AG20443 (cell line): ENCODE measurements around the gene MYOZ1.
"Not testable (repeated sequence)": the region's sequence is repeated elsewhere in the genome, so short reads cannot be mapped to it uniquely, and the experiment has no call there.

Experiments used
- DNase-seq: peaks from one replicate; pipeline ENCODE4 v3.0.0; 2012; ENCODE audit warnings: low spot score, mixed read lengths

MYOZ1 gene, protein sequence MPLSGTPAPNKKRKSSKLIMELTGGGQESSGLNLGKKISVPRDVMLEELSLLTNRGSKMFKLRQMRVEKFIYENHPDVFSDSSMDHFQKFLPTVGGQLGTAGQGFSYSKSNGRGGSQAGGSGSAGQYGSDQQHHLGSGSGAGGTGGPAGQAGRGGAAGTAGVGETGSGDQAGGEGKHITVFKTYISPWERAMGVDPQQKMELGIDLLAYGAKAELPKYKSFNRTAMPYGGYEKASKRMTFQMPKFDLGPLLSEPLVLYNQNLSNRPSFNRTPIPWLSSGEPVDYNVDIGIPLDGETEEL

DNA sequence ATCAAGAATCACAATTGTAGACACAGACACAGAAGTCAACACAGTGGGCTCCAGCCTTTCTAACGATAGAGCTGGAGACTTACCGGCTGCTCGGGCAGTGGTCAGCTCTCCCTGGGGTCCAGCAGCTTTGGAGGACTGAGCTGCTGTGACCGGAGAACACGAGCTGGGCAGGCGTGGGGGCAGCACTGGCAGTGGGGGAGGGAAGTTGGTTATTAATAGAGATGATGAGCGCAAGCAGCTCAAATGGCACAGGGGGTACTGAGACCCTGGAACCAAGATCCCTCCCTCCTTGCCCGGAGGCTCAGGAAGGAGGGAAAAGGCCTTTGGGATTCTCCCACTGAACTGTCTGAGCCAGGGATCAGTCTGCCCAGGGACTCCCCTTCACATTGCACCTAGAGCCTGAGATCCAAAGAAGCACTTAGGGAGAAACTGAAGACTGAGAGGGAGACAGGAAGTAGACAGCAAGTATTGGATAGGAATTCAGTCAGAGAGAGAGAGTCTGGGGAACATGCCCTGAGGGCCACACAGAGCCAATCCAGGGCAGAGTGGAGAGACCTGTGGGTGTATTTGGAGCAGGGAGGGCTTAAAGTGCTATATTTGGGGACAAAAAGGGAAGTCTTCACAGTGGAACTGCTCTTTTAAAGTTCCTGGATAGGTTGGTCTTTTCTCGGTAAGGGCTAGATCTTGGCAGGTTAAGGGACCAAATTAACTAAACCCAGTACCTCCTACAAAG lies at the start of gene MYOZ1:
TSS of gene MYOZ1 (minus strand) at position 147 of the 733 bp plus-strand sequence. CDS start 1,457 bp downstream, outside the sequence.
- peak; percentile 61 for DNase-seq

DNA sequence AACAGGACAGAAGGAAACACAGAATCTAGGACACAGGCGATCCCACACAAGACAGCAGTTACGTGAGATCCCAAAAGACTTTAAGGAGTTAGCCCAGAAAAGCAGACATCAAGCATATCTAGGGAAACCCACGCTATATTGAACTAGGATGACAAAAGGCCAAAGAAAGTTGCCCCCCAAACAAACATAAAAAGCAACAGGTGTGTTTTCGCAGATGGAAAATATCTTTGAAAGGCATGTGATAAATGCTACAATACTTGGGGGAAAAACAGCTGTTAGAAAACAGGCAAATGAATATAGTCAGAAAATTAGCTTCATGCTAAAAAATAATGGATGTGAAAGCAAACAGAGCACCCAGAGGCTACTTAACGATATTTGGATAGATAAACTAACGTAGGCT lies 49.5 kb upstream of the MYOZ1 start:
- not testable (repeated sequence) for DNase-seq

- DNase-seq, result not testable (repeated sequence)
These were observed 48.3 kb upstream of the MYOZ1 start for GRCh38 chr10:73689596-73689995.

- not testable (repeated sequence) for DNase-seq
These were observed 46.4 kb upstream of the MYOZ1 start for GRCh38 chr10:73687641-73688040.

- not testable (repeated sequence) for DNase-seq
These were observed 33.3 kb upstream of the MYOZ1 start for GRCh38 chr10:73674546-73674945.

GRCh38 chr10:73668378-73668777 lies 27.1 kb upstream of the MYOZ1 start:
- DNase-seq, result not testable (repeated sequence)

GRCh38 chr10:73666153-73666809 lies 25.0 kb upstream of the MYOZ1 start:
- DNase-seq, result peak; percentile 51

DNA sequence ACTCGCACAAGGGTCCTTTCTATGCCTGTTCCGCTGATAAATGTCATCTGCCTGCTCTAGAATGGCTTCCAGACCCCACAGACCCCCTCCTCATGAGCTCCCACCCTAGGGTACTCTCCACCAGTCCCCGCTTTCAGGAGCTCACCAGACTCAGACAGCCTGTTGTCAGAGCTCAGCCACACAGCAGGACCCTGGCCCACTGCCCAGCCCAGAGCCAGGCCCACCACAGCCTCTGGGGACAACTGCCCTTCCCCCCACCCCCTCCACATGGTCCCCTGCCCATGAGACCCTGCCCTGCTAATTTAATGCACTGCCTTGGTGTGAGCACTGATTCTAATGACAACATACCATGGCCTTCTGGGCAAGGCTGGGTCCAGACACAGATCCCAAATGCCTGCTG lies 24.3 kb upstream of the MYOZ1 start:
- not testable (repeated sequence) for DNase-seq

DNA sequence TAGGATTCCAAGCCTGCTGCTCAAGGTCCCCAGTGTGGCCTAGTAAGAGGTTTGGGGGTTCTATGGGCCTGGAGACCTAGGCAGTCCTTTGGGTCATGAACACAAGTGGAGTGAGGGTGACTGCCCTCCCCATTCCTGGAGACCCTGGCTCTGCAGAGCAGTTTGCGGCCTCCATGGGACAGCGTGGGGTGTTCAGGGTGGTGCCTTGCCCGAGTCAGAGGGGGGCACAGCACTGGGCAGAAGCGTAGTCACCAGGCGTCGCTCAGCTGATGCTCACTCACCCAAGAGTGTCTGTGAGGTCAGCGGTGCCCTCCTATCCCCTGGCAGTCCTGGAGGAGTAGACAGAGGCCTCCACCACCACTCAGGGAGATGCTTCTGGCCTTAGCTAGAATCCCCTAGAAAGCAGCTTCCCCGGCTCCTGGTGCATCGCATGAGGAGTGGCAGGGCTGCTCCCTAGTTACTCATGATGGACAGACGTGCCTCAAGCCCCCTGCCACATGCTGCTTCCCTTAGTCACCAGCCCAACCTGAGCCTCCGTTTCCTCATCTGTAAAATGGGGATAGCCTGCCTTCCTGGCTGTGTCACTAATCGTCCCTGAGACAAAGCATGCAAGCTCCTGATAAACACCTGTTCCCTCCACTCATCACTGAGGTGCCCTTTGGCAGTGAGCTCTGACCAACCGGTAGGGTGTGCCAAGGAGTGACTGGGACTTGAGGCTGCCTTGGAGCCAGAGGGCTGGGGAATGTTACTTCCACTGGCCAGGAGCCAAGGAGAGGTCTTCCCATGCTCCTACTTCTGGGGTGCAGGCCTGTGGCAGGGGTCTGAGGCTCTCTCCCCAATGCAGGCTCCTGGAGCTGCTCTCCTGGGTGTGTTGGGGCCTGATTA lies 23.1 kb upstream of the MYOZ1 start:
- DNase-seq, result not testable (repeated sequence)

DNA sequence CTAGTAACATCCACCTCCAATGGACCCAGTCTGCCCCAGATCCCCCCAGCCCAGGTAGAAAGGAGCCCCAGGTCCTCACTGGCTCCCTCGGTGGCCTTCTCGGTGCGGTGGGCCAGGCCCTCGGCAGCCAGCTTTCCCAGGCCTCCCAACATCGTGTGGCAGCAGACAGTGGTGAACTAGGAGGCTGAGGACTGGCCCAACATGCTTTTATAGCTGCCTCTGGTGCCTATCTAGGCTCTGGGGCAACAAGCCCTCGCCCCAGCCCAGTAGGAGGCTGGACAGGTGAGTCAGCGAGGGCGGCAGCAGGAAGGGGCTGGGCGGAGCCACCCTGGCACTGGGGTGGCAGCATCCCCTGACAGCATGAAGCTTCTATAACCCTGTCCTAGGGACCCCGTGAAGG lies 22.3 kb upstream of the MYOZ1 start:
- DNase-seq, result not testable (repeated sequence)

- not testable (repeated sequence) for DNase-seq
These were observed 21.4 kb upstream of the MYOZ1 start for GRCh38 chr10:73662705-73663104.

GRCh38 chr10:73655990-73656298 lies 14.7 kb upstream of the MYOZ1 start, which contains the start of gene SYNPO2L:
Gene SYNPO2L, minus strand, starts transcription at chr10:73656029. Its CDS starts 107 bp downstream, at chr10:73655922.
- no peak for DNase-seq

DNA sequence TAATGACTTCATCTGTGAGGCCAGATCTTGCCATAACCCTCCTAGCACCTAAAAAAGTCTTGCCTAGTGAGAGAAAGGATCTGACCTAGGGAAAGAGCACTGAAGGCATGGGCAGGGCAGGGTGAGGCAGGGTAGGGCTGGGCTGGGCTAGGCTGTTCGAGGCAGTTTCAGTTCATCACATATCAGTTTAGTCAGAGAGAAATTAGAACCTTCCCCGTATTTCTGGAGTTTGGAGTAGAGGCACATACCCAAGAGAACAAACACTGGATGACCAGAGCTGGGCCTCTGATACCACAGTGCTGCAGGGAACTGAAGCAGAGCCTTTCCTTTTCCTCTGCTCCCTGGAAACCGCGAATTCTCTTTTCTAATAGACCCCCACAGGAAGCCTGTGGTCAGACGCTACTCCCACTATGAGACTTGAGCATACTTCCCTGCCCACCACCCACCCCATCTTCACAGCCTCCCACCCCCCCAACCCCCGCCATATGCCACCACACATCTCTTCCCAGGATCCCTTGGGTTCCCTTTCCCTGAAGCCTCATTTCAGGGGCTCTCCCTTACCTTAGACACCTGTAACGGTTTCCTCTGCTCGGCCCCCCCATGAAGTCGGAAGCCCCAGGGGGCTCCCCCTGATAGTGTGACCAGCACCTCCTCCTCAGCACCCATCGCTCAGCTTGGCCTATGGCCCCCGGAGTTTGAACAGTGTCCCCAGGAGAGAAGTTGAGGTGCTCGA lies 14.1 kb upstream of the MYOZ1 start:
- no peak for DNase-seq

- no peak for DNase-seq
These were observed 12.4 kb upstream of the MYOZ1 start for GRCh38 chr10:73653701-73654100.

DNA sequence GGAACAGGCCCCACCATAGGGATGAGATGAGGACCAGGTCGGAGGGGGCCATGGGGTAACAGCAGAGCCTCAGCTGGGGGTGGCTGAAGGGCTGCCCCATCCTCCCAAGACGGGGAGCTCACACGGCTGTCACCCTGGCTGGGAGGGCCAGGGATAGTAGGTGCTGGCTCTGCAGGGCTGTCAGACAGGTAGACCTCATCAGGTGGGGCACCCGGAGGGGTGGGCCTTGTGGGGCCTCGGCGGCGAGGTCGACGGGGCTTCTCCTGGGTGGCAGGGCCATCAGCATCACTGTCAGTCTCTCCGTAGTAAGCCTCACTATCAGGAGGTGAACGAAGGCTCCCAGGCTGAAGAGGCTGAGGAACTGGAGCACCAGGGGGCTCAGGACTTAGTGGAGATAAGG lies 11.9 kb upstream of the MYOZ1 start:
- no peak for DNase-seq

DNA sequence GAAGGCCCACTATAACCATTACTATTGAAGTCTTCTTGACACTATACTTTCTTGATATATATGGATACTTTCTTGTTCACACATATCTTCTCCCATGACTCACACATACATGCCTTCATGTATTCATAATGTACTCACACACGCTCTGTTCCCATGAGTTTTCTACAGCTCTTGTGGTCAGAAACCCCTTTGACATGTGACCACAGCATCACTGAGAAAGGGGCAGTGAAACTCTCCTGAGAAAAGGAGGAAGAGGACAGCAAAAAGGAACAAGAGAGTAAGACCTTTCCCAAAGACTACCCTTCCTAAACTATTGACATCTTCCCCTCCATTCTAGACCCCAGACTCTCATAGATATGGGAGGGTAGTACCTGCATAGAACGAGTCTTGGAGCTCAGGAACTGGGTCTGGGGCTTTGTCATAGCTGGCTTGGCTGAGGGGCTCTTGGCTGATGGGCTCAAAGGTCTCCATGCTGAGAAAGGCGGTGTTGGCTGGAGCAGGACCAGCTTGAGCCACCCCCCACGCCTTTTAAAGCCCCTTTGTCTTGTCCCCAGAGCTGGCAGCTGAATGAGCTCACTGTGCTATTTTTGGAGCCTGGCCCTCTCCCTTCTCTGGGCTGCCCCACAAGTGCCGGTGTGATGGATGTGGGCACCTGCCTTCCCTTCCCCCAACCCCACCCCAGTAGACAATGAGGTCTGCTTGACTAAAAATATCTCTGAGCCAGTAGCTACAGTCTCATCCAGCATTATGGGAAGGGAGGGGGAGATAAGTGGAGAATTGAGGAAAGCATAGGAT lies 9.5 kb upstream of the MYOZ1 start:
- peak; percentile 27 for DNase-seq

DNA sequence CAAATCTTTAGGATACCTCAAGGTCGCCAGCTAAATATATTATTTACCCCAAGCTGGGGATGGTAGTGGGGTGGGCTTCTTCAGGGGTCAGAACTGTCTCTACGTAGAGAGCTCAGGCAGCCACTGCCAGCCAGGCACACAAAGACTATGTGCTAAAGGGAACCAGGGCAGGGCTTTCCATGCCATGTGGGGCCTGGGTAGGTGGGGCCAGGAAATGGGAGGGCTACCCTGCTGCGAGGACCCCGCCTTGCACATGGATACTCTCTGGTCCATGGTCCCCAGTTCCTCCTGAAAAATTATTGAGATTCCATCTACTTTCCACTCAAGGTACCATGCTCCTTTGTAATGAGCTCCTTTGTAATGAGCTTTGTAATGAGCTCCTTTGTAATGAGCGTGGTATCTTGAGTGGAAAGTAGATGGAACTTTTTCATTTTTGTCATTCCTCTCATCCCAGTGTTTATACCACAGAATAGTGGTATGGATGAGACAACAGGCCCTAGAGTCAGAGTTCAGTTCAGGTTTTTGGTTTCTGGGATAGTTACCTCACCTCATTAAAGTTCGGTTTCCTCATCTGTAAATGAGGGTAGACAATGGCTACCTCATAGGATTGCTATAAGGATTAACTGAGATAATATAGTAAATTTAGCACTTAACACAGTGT lies 8.7 kb upstream of the MYOZ1 start:
- DNase-seq, result peak; percentile 48

DNA sequence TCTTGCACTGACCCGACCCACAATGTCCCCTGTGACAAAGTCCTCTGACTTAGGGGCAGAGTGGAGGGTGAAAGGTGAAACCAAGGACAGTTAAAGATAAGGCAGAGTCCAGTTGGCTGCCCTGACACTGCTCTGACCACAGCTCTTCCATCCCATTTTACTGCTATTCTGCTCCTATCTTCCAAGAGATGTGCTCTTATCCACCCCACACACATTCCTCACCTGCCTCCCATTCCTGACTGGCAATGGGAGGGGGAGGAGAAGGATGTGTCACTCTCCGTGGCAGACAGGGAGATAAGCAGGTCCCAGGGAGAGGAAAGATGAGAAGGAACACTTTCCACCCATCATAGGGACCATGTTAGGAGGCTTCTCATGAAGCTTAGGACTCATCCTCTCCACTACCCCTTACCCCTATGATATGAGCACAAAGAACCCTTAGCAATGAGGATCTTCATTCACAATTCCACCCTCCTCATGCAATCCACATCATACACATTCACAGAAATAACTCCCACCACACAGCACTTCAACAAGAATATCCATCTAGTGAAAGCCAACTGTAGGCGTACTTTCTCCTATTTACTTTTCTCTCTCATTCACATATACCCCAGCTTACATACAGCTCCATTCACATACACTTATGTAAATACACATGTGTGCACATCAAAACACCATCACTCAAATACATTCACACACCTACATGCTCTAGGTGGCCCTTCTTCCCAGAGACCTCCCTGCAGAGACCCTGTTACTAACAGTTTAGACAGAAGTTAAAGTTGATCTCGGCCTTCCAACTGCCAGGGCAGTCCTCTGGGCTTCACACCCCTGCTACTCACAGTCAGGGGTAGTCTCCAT lies 7.9 kb upstream of the MYOZ1 start:
- no peak for DNase-seq
